B cell (primary cell): ENCODE results near the gene ADCY1. TPM values are rescaled to one million over a fixed set of nuclear protein-coding genes. Genes with fewer than 3 reads are reported as not detected.

ENCODE experiments used
- ATAC-seq: fragments of 200-7000 bp; cut with Tn5 transposase; one replicate; pipeline ENCODE4 v1.10.0; 2021; ENCODE audit warnings: low read depth, mild to moderate bottlenecking, moderate number of reproducible peaks, moderate library complexity
- CTCF ChIA-PET: fragments of 350-600 bp; sonication (Branson Sonifier 250); formaldehyde crosslinking; loops from one replicate; lab custom pipeline; 2021; ENCODE audit warnings: antibody characterized with exemption, inconsistent platforms; lab: Charles Lee
- POLR2A ChIA-PET: fragments of 350-600 bp; sonication (Branson Sonifier 250); formaldehyde crosslinking; loops from one replicate; lab custom pipeline; 2021; ENCODE audit warnings: antibody characterized with exemption; lab: Charles Lee
- DNase-seq: peaks from one replicate; pipeline ENCODE4 v3.0.0; 2013
- H2AFZ ChIP-seq: 2 replicates; pipeline ENCODE4 v1.6.1; 2012; ENCODE audit warnings: mild to moderate bottlenecking, low read depth, low read length; ENCODE audit not compliant: insufficient read depth, poor library complexity, severe bottlenecking
- H3K27ac ChIP-seq, 2 donors: 1 replicate in 1 of 2; 2 replicates in 1 of 2; pipeline ENCODE4 v1.5.1; 2012 to 2013; ENCODE audit warnings: low read length in 2 of 2, mild to moderate bottlenecking in 2 of 2, moderate library complexity in 1 of 2
- H3K27me3 ChIP-seq, 4 experiments: fragments of 200-600 bp in 1 of 4; sonication (generic) in 1 of 4; replicated peaks in 1 of 4; 1 replicate in 2 of 4; 2 replicates in 2 of 4; pipeline versions ENCODE4 v1.6.1 to v1.7.0; 2013 to 2016; ENCODE audit warnings: low read length in 3 of 4, mild to moderate bottlenecking in 2 of 4, mixed read lengths in 1 of 4, moderate library complexity in 1 of 4; ENCODE audit not compliant: insufficient read depth in 4 of 4, control insufficient read depth in 3 of 4; ENCODE audit errors: control extremely low read depth in 1 of 4
- H3K36me3 ChIP-seq, 2 experiments: replicated peaks in 1 of 2; 1 replicate in 1 of 2; 2 replicates in 1 of 2; pipeline versions ENCODE4 v1.6.1 to v1.7.1; 2013; ENCODE audit warnings: low read length in 1 of 2; ENCODE audit not compliant: insufficient read depth in 2 of 2, control insufficient read depth in 1 of 2; ENCODE audit errors: control extremely low read depth in 1 of 2, extremely low read depth in 1 of 2
- H3K4me1 ChIP-seq, 2 donors: fragments of 200-600 bp in 1 of 2; sonication (generic) in 1 of 2; 1 replicate in 1 of 2; 2 replicates in 1 of 2; pipeline versions ENCODE4 v1.5.1 to v1.6.1; 2013 to 2017; ENCODE audit warnings: low read length in 2 of 2; ENCODE audit not compliant: control insufficient read depth in 2 of 2, insufficient read depth in 2 of 2
- H3K4me2 ChIP-seq: replicated peaks from 2 replicates; pipeline ENCODE3; 2012; ENCODE audit warnings: mild to moderate bottlenecking, low read depth, low read length; ENCODE audit not compliant: poor library complexity, severe bottlenecking
- H3K4me3 ChIP-seq, 5 experiments: fragments of 200-600 bp in 1 of 5; sonication (generic) in 1 of 5; 1 replicate in 3 of 5; 2 replicates in 2 of 5; pipeline versions ENCODE4 v1.5.1 to v1.7.0; 2011 to 2016; ENCODE audit warnings: low read length in 4 of 5, mild to moderate bottlenecking in 4 of 5, low read depth in 2 of 5, control low read depth in 1 of 5, moderate library complexity in 1 of 5; ENCODE audit not compliant: insufficient read depth in 1 of 5; ENCODE audit errors: control extremely low read depth in 1 of 5, extremely low read depth in 1 of 5
- H3K79me2 ChIP-seq: fragments of 200-600 bp; sonication (generic); one replicate; pipeline ENCODE4 v1.6.0; 2016; ENCODE audit warnings: low read length; ENCODE audit not compliant: control insufficient read depth, insufficient read depth
- H3K9ac ChIP-seq: fragments of 200-600 bp; sonication (generic); 2 replicates; pipeline ENCODE4 v1.6.1; 2017; ENCODE audit warnings: mild to moderate bottlenecking, low read length, moderate library complexity
- H3K9me3 ChIP-seq, 3 donors: one replicate each; pipeline versions ENCODE4 v1.6.1 to v1.7.1; 2013; ENCODE audit warnings: low read length in 2 of 3; ENCODE audit not compliant: control insufficient read depth in 2 of 3, insufficient read depth in 1 of 3; ENCODE audit errors: control extremely low read depth in 1 of 3
- H4K20me1 ChIP-seq: 2 replicates; pipeline ENCODE4 v1.6.0; 2012; ENCODE audit warnings: mild to moderate bottlenecking, low read length; ENCODE audit not compliant: insufficient read depth, control insufficient read depth, poor library complexity, severe bottlenecking
- H3K27ac Mint-ChIP-seq: one replicate; pipeline ENCODE4 v1.8.0; 2021; ENCODE audit warnings: mixed read lengths
- H3K27me3 Mint-ChIP-seq: one replicate; pipeline ENCODE4 v1.8.0; 2021; ENCODE audit warnings: mixed read lengths
- H3K4me1 Mint-ChIP-seq: one replicate; pipeline ENCODE4 v1.8.0; 2021; ENCODE audit warnings: mixed read lengths
- H3K4me3 Mint-ChIP-seq: one replicate; pipeline ENCODE4 v1.8.0; 2021; ENCODE audit warnings: mixed read lengths
- H3K9me3 Mint-ChIP-seq: one replicate; pipeline ENCODE4 v1.8.0; 2022; ENCODE audit warnings: mixed read lengths; ENCODE audit not compliant: insufficient read depth
- EZH2 ChIP-seq: IDR thresholded peaks from 2 replicates; pipeline ENCODE4 v1.6.1; 2012; ENCODE audit warnings: borderline replicate concordance, low read depth, mild to moderate bottlenecking, moderate library complexity, low read length; ENCODE audit not compliant: insufficient read depth, poor library complexity, severe bottlenecking
- WGBS: methylation state at CpG from one replicate; pipeline ENCODE4 v1.1.5; 2013; ENCODE audit warnings: missing lambda C conversion rate; ENCODE audit not compliant: insufficient coverage; 5-methylcytosine and 5-hydroxymethylcytosine counted together
- intact Hi-C: fragments of 100-400 bp; cut with micrococcal nuclease; formaldehyde crosslinking; loops from one replicate; pipeline ENCODE4 v1.10.0; 2022
- polyA plus RNA-seq: library from polyadenylated mRNA; depleted of rRNA; stranded (reverse); fragments of >200 nt; gene quantifications from 2 replicates; pipeline ENCODE4 v1.2.3, GENCODE V29; 2012
- total RNA-seq, 2 donors: library from RNA; stranded (reverse); fragments of 120-200 nt in 1 of 2; gene quantifications; 1 replicate in 1 of 2; 2 replicates in 1 of 2; pipeline versions ENCODE4 v1.2.3 to v1.2.4, GENCODE V29; 2013 to 2022
- TF ChIP-seq, protein P1 (sequence below): fragments of 200-600 bp; IDR thresholded peaks from one replicate; pipeline ENCODE4 v1.8.0; 2022; ENCODE audit warnings: antibody characterized with exemption, mild to moderate bottlenecking

ADCY1 gene
- total and polyA plus RNA-seq, 2 donors (not counting 1 experiment from before 2014, with no cell fraction given) = 0.05 to 0.12 TPM

DNA sequence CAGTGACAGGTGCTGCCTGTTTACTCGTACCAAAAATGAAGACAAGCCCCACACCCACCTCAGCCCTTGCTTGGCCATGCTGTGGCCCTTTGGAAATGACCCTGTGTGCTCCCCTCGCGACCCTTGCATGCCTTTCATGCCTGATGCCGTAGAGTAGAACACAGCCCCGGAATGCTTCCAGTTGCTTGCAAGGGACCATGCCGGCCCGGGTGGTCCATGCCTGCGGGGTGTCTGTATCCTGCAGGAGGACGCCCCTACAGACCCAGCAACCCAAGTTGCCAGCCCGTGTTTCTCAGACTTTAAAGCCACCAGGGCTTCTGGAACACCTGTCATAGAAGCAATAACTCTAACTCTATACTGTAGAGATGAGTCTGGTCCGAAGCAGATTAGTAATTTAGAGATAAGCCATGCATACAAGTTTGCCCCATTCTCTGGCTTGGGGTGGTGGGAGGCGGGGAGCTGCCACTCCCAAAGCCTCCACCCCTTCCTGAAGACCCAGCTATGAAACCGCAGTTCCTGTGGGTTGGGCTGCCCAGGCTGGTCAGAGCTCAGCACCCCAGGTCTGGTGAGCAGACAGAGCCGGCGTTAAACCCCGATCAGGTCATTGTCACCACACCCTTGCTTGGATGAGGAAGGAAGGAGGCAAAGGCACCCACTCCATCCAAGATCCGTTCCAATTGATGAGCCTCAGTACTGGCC lies 143.5 kb downstream of the ADCY1 start:
- no peaks in the 10 kb centered on the region for H4K20me1 ChIP-seq
- Mint-ChIP-seq H3K9me3 (no peaks in the 10 kb centered on the region), H3K4me1 (no peaks in the 10 kb centered on the region), H3K4me3 (no peak overlapping the region), H3K27me3 (no peaks in the 10 kb centered on the region), H3K27ac (no peak overlapping the region)
- ChIA-PET POLR2A (no interaction called here), CTCF (no interaction called here)
- H3K4me1 ChIP-seq = no peaks in the 10 kb centered on the region
- no peak overlapping the region for H3K27ac ChIP-seq
- intact Hi-C loops = no loop called here
- H3K79me2 ChIP-seq = no peaks in the 10 kb centered on the region
- ATAC-seq = no peak
- no peak overlapping the region for H3K9ac ChIP-seq
- H3K27me3 ChIP-seq = no peaks in the 10 kb centered on the region
- H3K4me2 ChIP-seq = no peak overlapping the region
- no peak overlapping the region for H2AFZ ChIP-seq
- no peaks in the 10 kb centered on the region for H3K9me3 ChIP-seq
- no peak for TF ChIP-seq EZH2
- TF ChIP-seq, protein P1, sequence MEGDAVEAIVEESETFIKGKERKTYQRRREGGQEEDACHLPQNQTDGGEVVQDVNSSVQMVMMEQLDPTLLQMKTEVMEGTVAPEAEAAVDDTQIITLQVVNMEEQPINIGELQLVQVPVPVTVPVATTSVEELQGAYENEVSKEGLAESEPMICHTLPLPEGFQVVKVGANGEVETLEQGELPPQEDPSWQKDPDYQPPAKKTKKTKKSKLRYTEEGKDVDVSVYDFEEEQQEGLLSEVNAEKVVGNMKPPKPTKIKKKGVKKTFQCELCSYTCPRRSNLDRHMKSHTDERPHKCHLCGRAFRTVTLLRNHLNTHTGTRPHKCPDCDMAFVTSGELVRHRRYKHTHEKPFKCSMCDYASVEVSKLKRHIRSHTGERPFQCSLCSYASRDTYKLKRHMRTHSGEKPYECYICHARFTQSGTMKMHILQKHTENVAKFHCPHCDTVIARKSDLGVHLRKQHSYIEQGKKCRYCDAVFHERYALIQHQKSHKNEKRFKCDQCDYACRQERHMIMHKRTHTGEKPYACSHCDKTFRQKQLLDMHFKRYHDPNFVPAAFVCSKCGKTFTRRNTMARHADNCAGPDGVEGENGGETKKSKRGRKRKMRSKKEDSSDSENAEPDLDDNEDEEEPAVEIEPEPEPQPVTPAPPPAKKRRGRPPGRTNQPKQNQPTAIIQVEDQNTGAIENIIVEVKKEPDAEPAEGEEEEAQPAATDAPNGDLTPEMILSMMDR = no peak
- WGBS = 98% methylated on average over 9 of the region's 17 CpGs
- DNase-seq = no peak
- H3K36me3 ChIP-seq = no peaks in the 10 kb centered on the region
- no peak overlapping the region for H3K4me3 ChIP-seq

DNA sequence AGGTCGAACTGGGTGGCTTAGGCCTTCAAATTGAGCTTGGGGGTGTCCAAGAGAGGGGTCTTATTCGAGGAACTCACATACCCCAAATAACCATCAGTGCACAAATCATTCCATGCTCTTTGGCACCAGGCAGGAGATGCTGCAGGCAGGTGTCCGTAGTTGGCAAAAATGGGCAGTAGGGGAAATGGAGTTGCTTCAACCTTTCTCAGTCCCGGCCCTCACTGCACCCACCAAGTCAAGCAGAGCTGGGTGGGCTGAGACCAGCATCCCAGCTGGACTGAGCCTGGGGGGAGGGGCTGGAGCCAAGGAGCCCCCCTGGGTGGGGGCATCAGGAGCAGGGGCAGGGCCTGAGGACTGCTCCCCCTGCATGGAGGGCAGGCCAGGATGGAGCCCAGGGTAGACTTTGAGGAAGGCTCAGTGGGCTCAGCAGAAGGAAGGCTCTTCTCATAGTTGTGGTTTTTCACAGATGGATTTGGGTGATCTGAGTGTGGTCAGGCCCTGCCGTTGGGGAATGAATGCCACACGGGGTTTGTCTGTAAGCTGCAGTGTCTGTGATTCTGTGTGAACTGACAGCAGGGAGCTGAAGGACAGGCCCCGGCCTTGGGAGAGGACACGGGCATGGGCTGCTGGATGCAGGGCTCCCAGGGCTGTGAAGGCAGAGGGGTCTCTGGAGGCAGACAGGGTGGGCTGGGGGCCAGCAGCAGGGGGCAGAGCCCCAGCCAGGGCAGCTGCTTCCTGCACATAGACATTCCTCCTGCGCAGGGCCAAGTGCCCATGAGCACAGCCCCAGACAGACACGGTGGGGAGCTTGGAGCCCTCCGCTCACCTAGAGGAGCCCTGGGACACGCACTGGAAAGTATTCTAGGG lies 144.5 kb downstream of the ADCY1 start:
- no peaks in the 10 kb centered on the region for H4K20me1 ChIP-seq
- H3K27me3 Mint-ChIP-seq = no peaks in the 10 kb centered on the region
- H3K79me2 ChIP-seq = no peaks in the 10 kb centered on the region
- H3K9me3 ChIP-seq = no peaks in the 10 kb centered on the region
- ChIA-PET CTCF (no interaction called here), POLR2A (no interaction called here)
- no peak for ATAC-seq
- no peaks in the 10 kb centered on the region for H3K27me3 ChIP-seq
- 42% methylated on average over 7 of the region's 12 CpGs for WGBS
- no peaks in the 10 kb centered on the region for H3K4me1 Mint-ChIP-seq
- H3K9ac ChIP-seq = no peak overlapping the region
- no peaks in the 10 kb centered on the region for H3K4me1 ChIP-seq
- no peaks in the 10 kb centered on the region for H3K9me3 Mint-ChIP-seq
- peaks cover 0 to 2% of the 10 kb centered on the region in 2 experiments for H3K36me3 ChIP-seq
- H3K27ac ChIP-seq = no peak overlapping the region
- TF ChIP-seq EZH2 = no peak
- TF ChIP-seq, protein P1 = no peak
- DNase-seq = no peak
- H3K4me3 Mint-ChIP-seq = no peak overlapping the region
- intact Hi-C loops = no loop called here
- H3K4me2 ChIP-seq = no peak overlapping the region
- no peak overlapping the region for H3K27ac Mint-ChIP-seq
- H2AFZ ChIP-seq = no peak overlapping the region
- no peak overlapping the region for H3K4me3 ChIP-seq
